GM12873 (cell line): ENCODE data around the gene FAM53C.

Source experiments
- CTCF ChIP-seq: IDR thresholded peaks from 2 replicates; pipeline ENCODE4 v1.5.1; 2012; ENCODE audit warnings: low read depth, mild to moderate bottlenecking, moderate library complexity, low read length, control low read depth; ENCODE audit not compliant: insufficient read depth; ENCODE audit errors: missing control alignments

FAM53C gene

GRCh38 chr5:138337685-138338410 is at the start of gene FAM53C:
TSS of gene FAM53C (plus strand) at chr5:138338266. CDS start at chr5:138341336, 3,070 bp downstream.
- TF ChIP-seq CTCF: no peak

- TF ChIP-seq CTCF: no peak
These were observed 48.8 kb upstream of the FAM53C start for GRCh38 chr5:138289296-138289695.

GRCh38 chr5:138303372-138303771 is 34.7 kb upstream of the FAM53C start:
- no peak for TF ChIP-seq CTCF

GRCh38 chr5:138305797-138306196 is 32.3 kb upstream of the FAM53C start:
- TF ChIP-seq CTCF: no peak

- no peak for TF ChIP-seq CTCF
These were observed 22.3 kb upstream of the FAM53C start for GRCh38 chr5:138315751-138316278.

- no peak for TF ChIP-seq CTCF
These were observed 21.7 kb upstream of the FAM53C start for GRCh38 chr5:138316355-138316754.

GRCh38 chr5:138330813-138331448 is 7.1 kb upstream of the FAM53C start:
- no peak for TF ChIP-seq CTCF
